Immature natural killer cell (primary cell): ENCODE measurements around the gene JSRP1. TPM values are rescaled to one million over a fixed set of nuclear protein-coding genes. Genes with fewer than 3 reads are reported as not detected.
A peak's percentile ranks its signal among the peaks of the same experiment; 100 is the strongest.

ENCODE experiments used
- DNase-seq, 3 donors: peaks; one replicate each; pipeline ENCODE4 v3.0.0; 2022; ENCODE audit warnings: mixed read lengths in 1 of 3
- H3K27ac Mint-ChIP-seq, 6 donors: one replicate each; pipeline ENCODE4 v1.8.0; 2020; ENCODE audit warnings: mixed read lengths in 6 of 6, mild to moderate bottlenecking in 5 of 6, inconsistent platforms in 4 of 6, moderate library complexity in 3 of 6
- H3K27me3 Mint-ChIP-seq, 3 donors: one replicate each; pipeline ENCODE4 v1.8.0; 2020 to 2021; ENCODE audit warnings: low read depth in 3 of 3, mild to moderate bottlenecking in 3 of 3, mixed read lengths in 3 of 3, moderate library complexity in 3 of 3, inconsistent platforms in 1 of 3
- H3K36me3 Mint-ChIP-seq, 3 donors: one replicate each; pipeline ENCODE4 v1.8.0; 2020; ENCODE audit warnings: mixed read lengths in 3 of 3, inconsistent platforms in 2 of 3, mild to moderate bottlenecking in 2 of 3
- H3K4me1 Mint-ChIP-seq, 2 donors: one replicate each; pipeline ENCODE4 v1.8.0; 2020; ENCODE audit warnings: inconsistent platforms in 2 of 2, mild to moderate bottlenecking in 2 of 2, mixed read lengths in 2 of 2, moderate library complexity in 1 of 2
- H3K4me3 Mint-ChIP-seq, 5 donors: one replicate each; pipeline ENCODE4 v1.8.0; 2020; ENCODE audit warnings: mild to moderate bottlenecking in 5 of 5, mixed read lengths in 5 of 5, inconsistent platforms in 3 of 5, moderate library complexity in 3 of 5
- H3K9me3 Mint-ChIP-seq, 6 donors: one replicate each; pipeline ENCODE4 v1.8.0; 2020; ENCODE audit warnings: mild to moderate bottlenecking in 6 of 6, mixed read lengths in 6 of 6, inconsistent platforms in 4 of 6, moderate library complexity in 3 of 6
- polyA plus RNA-seq, 3 donors: library from polyadenylated mRNA; unstranded; fragments of 300-500 nt; fragmentation: Illumina TruSeq; gene quantifications; one replicate each; pipeline ENCODE4 v1.2.3, GENCODE V29; 2021

The JSRP1 gene
- polyA plus RNA-seq, 3 donors from 2014 or later: 0.94 TPM; not detected in 2

GRCh38 chr19:2243274-2244124, 12.7 kb downstream of the JSRP1 start:
- H3K9me3 Mint-ChIP-seq: no peaks in the 10 kb centered on the region
- H3K4me1 Mint-ChIP-seq: peaks cover 42% of the 10 kb centered on the region in 2 donors
- no peak for DNase-seq
- H3K36me3 Mint-ChIP-seq: peaks cover 0 to 16% (median 10%) of the 10 kb centered on the region in 3 donors
- no peak overlapping the region for H3K4me3 Mint-ChIP-seq
- no peak overlapping the region for H3K27ac Mint-ChIP-seq
- H3K27me3 Mint-ChIP-seq: peaks cover 0 to 9% (median 2%) of the 10 kb centered on the region in 3 donors

GRCh38 chr19:2242816-2243215, 13.4 kb downstream of the JSRP1 start:
- Mint-ChIP-seq H3K36me3 (peaks cover 0 to 16% (median 10%) of the 10 kb centered on the region in 3 donors), H3K4me1 (peaks cover 49% of the 10 kb centered on the region in 2 donors), H3K9me3 (no peaks in the 10 kb centered on the region), H3K4me3 (no peak overlapping the region), H3K27ac (peak overlapping the region in 3 of 6 donors; percentile 29 to 49 (median 45)), H3K27me3 (peaks cover 2 to 12% (median 3%) of the 10 kb centered on the region in 3 donors)
- DNase-seq: no peak

GRCh38 chr19:2242092-2242537, 14.1 kb downstream of the JSRP1 start:
- Mint-ChIP-seq H3K27ac (peak overlapping the region in 3 of 6 donors; percentile 29 to 97 (median 49)), H3K4me3 (peak overlapping the region in 3 of 5 donors; percentile 6 to 91 (median 38)), H3K4me1 (peaks cover 54 to 55% of the 10 kb centered on the region in 2 donors), H3K9me3 (no peaks in the 10 kb centered on the region), H3K36me3 (peaks cover 0 to 16% (median 10%) of the 10 kb centered on the region in 3 donors), H3K27me3 (peaks cover 7 to 16% (median 7%) of the 10 kb centered on the region in 3 donors)
- no peak for DNase-seq

GRCh38 chr19:2240881-2241760, 15.1 kb downstream of the JSRP1 start:
- Mint-ChIP-seq H3K27ac (peak overlapping the region; percentile 83 to 99 (median 94)), H3K9me3 (peaks cover 0 to 2% (median 0%) of the 10 kb centered on the region in 6 donors), H3K36me3 (peaks cover 0 to 16% (median 10%) of the 10 kb centered on the region in 3 donors), H3K4me1 (peaks cover 60 to 62% of the 10 kb centered on the region in 2 donors), H3K4me3 (peak overlapping the region; percentile 90 to 99 (median 92)), H3K27me3 (peaks cover 12 to 22% (median 13%) of the 10 kb centered on the region in 3 donors)
- no peak for DNase-seq

GRCh38 chr19:2239771-2240770, 16.1 kb downstream of the JSRP1 start:
- Mint-ChIP-seq H3K27ac (peak overlapping the region; percentile 91 to 99 (median 94)), H3K4me3 (peak overlapping the region; percentile 90 to 99 (median 92)), H3K27me3 (peaks cover 12 to 21% (median 15%) of the 10 kb centered on the region in 3 donors), H3K9me3 (peaks cover 0 to 2% (median 0%) of the 10 kb centered on the region in 6 donors), H3K4me1 (peaks cover 63 to 67% of the 10 kb centered on the region in 2 donors), H3K36me3 (peaks cover 0 to 9% (median 4%) of the 10 kb centered on the region in 3 donors)
- peak in 2 of 3 donors; percentile 37 to 39 for DNase-seq

- DNase-seq: no peak
- peaks cover 70 to 72% of the 10 kb centered on the region in 2 donors for H3K4me1 Mint-ChIP-seq
- H3K27ac Mint-ChIP-seq: peak overlapping the region; percentile 90 to 99 (median 96)
- peaks cover 12 to 21% (median 13%) of the 10 kb centered on the region in 3 donors for H3K27me3 Mint-ChIP-seq
- H3K4me3 Mint-ChIP-seq: peak overlapping the region; percentile 90 to 99 (median 97)
- peaks cover 0 to 4% (median 3%) of the 10 kb centered on the region in 3 donors for H3K36me3 Mint-ChIP-seq
- peaks cover 0 to 2% (median 0%) of the 10 kb centered on the region in 6 donors for H3K9me3 Mint-ChIP-seq
Observed at GRCh38 chr19:2239173-2239572, 17.0 kb downstream of the JSRP1 start.

GRCh38 chr19:2237869-2238153, 18.4 kb downstream of the JSRP1 start:
- H3K9me3 Mint-ChIP-seq: peaks cover 0 to 2% (median 0%) of the 10 kb centered on the region in 6 donors
- H3K27ac Mint-ChIP-seq: peak overlapping the region; percentile 87 to 99 (median 96)
- no peak for DNase-seq
- H3K4me1 Mint-ChIP-seq: peaks cover 72 to 76% of the 10 kb centered on the region in 2 donors
- H3K36me3 Mint-ChIP-seq: peaks cover 0 to 4% (median 3%) of the 10 kb centered on the region in 3 donors
- H3K27me3 Mint-ChIP-seq: peaks cover 12 to 19% (median 13%) of the 10 kb centered on the region in 3 donors
- peak overlapping the region; percentile 90 to 99 (median 97) for H3K4me3 Mint-ChIP-seq

GRCh38 chr19:2237051-2237868, 19.0 kb downstream of the JSRP1 start:
- peaks cover 66 to 73% of the 10 kb centered on the region in 2 donors for H3K4me1 Mint-ChIP-seq
- no peak for DNase-seq
- H3K27ac Mint-ChIP-seq: peak overlapping the region; percentile 87 to 99 (median 96)
- H3K36me3 Mint-ChIP-seq: peaks cover 0 to 4% (median 0%) of the 10 kb centered on the region in 3 donors
- H3K4me3 Mint-ChIP-seq: peak overlapping the region; percentile 90 to 99 (median 97)
- H3K27me3 Mint-ChIP-seq: peaks cover 12 to 19% (median 13%) of the 10 kb centered on the region in 3 donors
- H3K9me3 Mint-ChIP-seq: peaks cover 0 to 2% (median 0%) of the 10 kb centered on the region in 6 donors

- Mint-ChIP-seq H3K4me1 (peaks cover 61 to 69% of the 10 kb centered on the region in 2 donors), H3K27me3 (peaks cover 12 to 19% (median 13%) of the 10 kb centered on the region in 3 donors), H3K4me3 (peak within 1 kb of the TSS; percentile 90 to 99 (median 97)), H3K27ac (peak within 1 kb of the TSS; percentile 95 to 99 (median 97)), H3K9me3 (peaks cover 0 to 2% (median 0%) of the 10 kb centered on the region in 6 donors), H3K36me3 (peaks cover 0 to 4% (median 0%) of the 10 kb centered on the region in 3 donors)
- peak; percentile 99 to 100 (median 99) for DNase-seq
Observed at GRCh38 chr19:2236314-2237050, 19.7 kb downstream of the JSRP1 start, which contains the start of the genes PLEKHJ1 and SF3A2. PLEKHJ1 (minus strand) TSS chr19:2236329; CDS start chr19:2236248, 81 bp downstream. SF3A2 (plus strand) TSS chr19:2236824; CDS start chr19:2243419, 6,595 bp downstream.

- H3K27me3 Mint-ChIP-seq: peaks cover 12 to 19% (median 13%) of the 10 kb centered on the region in 3 donors
Observed at GRCh38 chr19:2236064-2236313, 20.2 kb downstream of the JSRP1 start.

More at GRCh38 chr19:2236064-2236313, 20.2 kb downstream of the JSRP1 start:
- Mint-ChIP-seq H3K4me3 (peak overlapping the region; percentile 90 to 99 (median 97)), H3K9me3 (peaks cover 0 to 2% (median 0%) of the 10 kb centered on the region in 6 donors), H3K4me1 (peaks cover 56 to 64% of the 10 kb centered on the region in 2 donors), H3K36me3 (peaks cover 0 to 4% (median 0%) of the 10 kb centered on the region in 3 donors), H3K27ac (peak overlapping the region in 3 of 6 donors; percentile 95 to 99 (median 99))
- no peak for DNase-seq
